Rectal smooth muscle tissue (tissue), 1 donor: Measurements from ENCODE around the gene RTL5.

Experiments
- H3K27ac ChIP-seq: one replicate; pipeline ENCODE4 v1.7.0; 2013; ENCODE audit warnings: low read depth, low read length, inconsistent platforms
- H3K27me3 ChIP-seq: one replicate; pipeline ENCODE4 v1.7.0; 2013; ENCODE audit warnings: low read length; ENCODE audit not compliant: control insufficient read depth, insufficient read depth
- H3K36me3 ChIP-seq: one replicate; pipeline ENCODE4 v1.7.0; 2013; ENCODE audit warnings: low read length; ENCODE audit not compliant: control insufficient read depth, insufficient read depth
- H3K4me1 ChIP-seq: one replicate; pipeline ENCODE4 v1.7.0; 2013; ENCODE audit warnings: low read length; ENCODE audit not compliant: control insufficient read depth, insufficient read depth
- H3K4me3 ChIP-seq: one replicate; pipeline ENCODE4 v1.7.0; 2013; ENCODE audit warnings: low read length
- H3K9ac ChIP-seq: one replicate; pipeline ENCODE4 v1.7.0; 2013; ENCODE audit warnings: low read length

RTL5 gene

GRCh38 chrX:72127332-72127731 is 4.4 kb downstream of the RTL5 start:
- H3K36me3 ChIP-seq: no peaks in the 10 kb centered on the region
- peaks cover 8% of the 10 kb centered on the region for H3K27me3 ChIP-seq
- H3K4me1 ChIP-seq: peaks cover 18% of the 10 kb centered on the region
- no peak overlapping the region for H3K27ac ChIP-seq
- no peak overlapping the region for H3K4me3 ChIP-seq
- H3K9ac ChIP-seq: no peak overlapping the region

GRCh38 chrX:72126539-72127140 is 5.1 kb downstream of the RTL5 start:
- Histone ChIP-seq H3K36me3 (no peaks in the 10 kb centered on the region), H3K27me3 (peaks cover 8% of the 10 kb centered on the region), H3K4me1 (peaks cover 15% of the 10 kb centered on the region), H3K9ac (no peak overlapping the region), H3K27ac (peak overlapping the region; percentile 62), H3K4me3 (no peak overlapping the region)

GRCh38 chrX:72126048-72126415 is 5.7 kb downstream of the RTL5 start:
- H3K36me3 ChIP-seq: no peaks in the 10 kb centered on the region
- H3K4me1 ChIP-seq: peaks cover 15% of the 10 kb centered on the region
- peak overlapping the region; percentile 62 for H3K27ac ChIP-seq
- H3K4me3 ChIP-seq: no peak overlapping the region
- H3K9ac ChIP-seq: no peak overlapping the region
- peaks cover 8% of the 10 kb centered on the region for H3K27me3 ChIP-seq

- H3K9ac ChIP-seq: no peak overlapping the region
- no peaks in the 10 kb centered on the region for H3K36me3 ChIP-seq
- H3K4me3 ChIP-seq: no peak overlapping the region
- H3K4me1 ChIP-seq: peaks cover 17% of the 10 kb centered on the region
- H3K27ac ChIP-seq: peak overlapping the region; percentile 62
- H3K27me3 ChIP-seq: peaks cover 8% of the 10 kb centered on the region
These were observed 6.2 kb downstream of the RTL5 start for GRCh38 chrX:72125331-72126047.

- Histone ChIP-seq H3K4me3 (no peak overlapping the region), H3K9ac (no peak overlapping the region), H3K27ac (peak overlapping the region; percentile 50), H3K36me3 (no peaks in the 10 kb centered on the region), H3K4me1 (peaks cover 20% of the 10 kb centered on the region), H3K27me3 (peaks cover 8% of the 10 kb centered on the region)
These were observed 7.0 kb downstream of the RTL5 start for GRCh38 chrX:72124540-72125201.

- Histone ChIP-seq H3K36me3 (no peaks in the 10 kb centered on the region), H3K27ac (peak overlapping the region; percentile 50), H3K4me1 (peaks cover 20% of the 10 kb centered on the region), H3K9ac (no peak overlapping the region), H3K4me3 (no peak overlapping the region), H3K27me3 (peaks cover 8% of the 10 kb centered on the region)
These were observed 8.1 kb downstream of the RTL5 start for GRCh38 chrX:72123471-72124185.

- Histone ChIP-seq H3K9ac (no peak overlapping the region), H3K36me3 (no peaks in the 10 kb centered on the region), H3K27ac (peak overlapping the region; percentile 44), H3K4me1 (peaks cover 20% of the 10 kb centered on the region), H3K4me3 (no peak overlapping the region), H3K27me3 (peaks cover 8% of the 10 kb centered on the region)
These were observed 8.9 kb downstream of the RTL5 start for GRCh38 chrX:72122621-72123337.

GRCh38 chrX:72121383-72121782 is 10.3 kb downstream of the RTL5 start:
- H3K36me3 ChIP-seq: no peaks in the 10 kb centered on the region
- H3K4me3 ChIP-seq: no peak overlapping the region
- H3K4me1 ChIP-seq: peaks cover 17% of the 10 kb centered on the region
- H3K9ac ChIP-seq: no peak overlapping the region
- peak overlapping the region; percentile 41 for H3K27ac ChIP-seq
- H3K27me3 ChIP-seq: peaks cover 8% of the 10 kb centered on the region

- Histone ChIP-seq H3K4me1 (peaks cover 13% of the 10 kb centered on the region), H3K27me3 (peaks cover 4% of the 10 kb centered on the region), H3K27ac (peak overlapping the region; percentile 41), H3K4me3 (no peak overlapping the region), H3K9ac (no peak overlapping the region), H3K36me3 (no peaks in the 10 kb centered on the region)
These were observed 10.9 kb downstream of the RTL5 start for GRCh38 chrX:72120837-72121236.

GRCh38 chrX:72117636-72118210 is 14.0 kb downstream of the RTL5 start:
- H3K4me1 ChIP-seq: peaks cover 4% of the 10 kb centered on the region
- no peaks in the 10 kb centered on the region for H3K27me3 ChIP-seq
- no peaks in the 10 kb centered on the region for H3K36me3 ChIP-seq
- no peak overlapping the region for H3K27ac ChIP-seq
- no peak overlapping the region for H3K9ac ChIP-seq
- H3K4me3 ChIP-seq: no peak overlapping the region

- Histone ChIP-seq H3K4me1 (peaks cover 2% of the 10 kb centered on the region), H3K36me3 (no peaks in the 10 kb centered on the region), H3K9ac (no peak overlapping the region), H3K27ac (no peak overlapping the region), H3K27me3 (no peaks in the 10 kb centered on the region), H3K4me3 (no peak overlapping the region)
These were observed 16.3 kb downstream of the RTL5 start for GRCh38 chrX:72115380-72115779.
